ENCODE measurements around the gene SHF. TPM values are rescaled to one million over a fixed set of nuclear protein-coding genes. Genes with fewer than 3 reads are reported as not detected.

SHF gene
- total and polyA plus RNA-seq, 2 of the 4 experiments (the other 2 are of a cell fraction), result 1.8 to 3.5 TPM

DNA sequence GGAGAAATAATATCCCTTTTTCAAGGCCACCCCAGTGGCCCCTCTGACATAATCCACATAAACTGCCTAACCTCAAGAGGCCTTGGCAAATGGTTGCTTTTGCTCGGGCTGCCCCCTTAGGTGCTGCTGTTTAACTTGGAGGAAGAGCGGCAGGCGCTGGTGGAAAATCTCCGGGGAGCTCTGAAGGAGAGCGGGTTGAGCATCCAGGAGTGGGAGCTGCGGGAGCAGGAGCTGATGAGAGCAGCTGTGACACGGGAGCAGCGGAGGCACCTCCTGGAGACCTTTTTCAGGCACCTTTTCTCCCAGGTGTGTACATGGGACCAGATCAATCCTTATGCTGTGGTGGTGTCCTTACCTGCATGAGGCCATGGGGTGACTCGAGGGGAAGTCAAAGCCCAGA lies 43.0 kb downstream of the SHF start:
- no peak overlapping the region for H3K9ac ChIP-seq (ENCODE audit: low read depth, low read length)

More for the DNA sequence above, 43.0 kb downstream of the SHF start:
- ATAC-seq (ENCODE audit: low read depth), result no peak
- H2BK20ac ChIP-seq (ENCODE audit: low read depth, low read length), result no peak overlapping the region
- H3K14ac ChIP-seq (replicated peaks; ENCODE audit: low read depth, low read length), result no peak overlapping the region
- H4K5ac ChIP-seq (ENCODE audit: low read depth, low read length), result no peak overlapping the region
- dilution Hi-C loops (cut with HindIII; ENCODE audit: low sequenced_read_pairs, unreplicated experiment) (no loop called here), in situ Hi-C loops (cut with MboI; ENCODE audit: low sequenced_read_pairs) (no loop called here), intact Hi-C loops (cut with micrococcal nuclease) (no loop called here)
- no peak overlapping the region for H2AFZ ChIP-seq (replicated peaks; ENCODE audit: low read length, poor library complexity)
- no peak overlapping the region for H3K56ac ChIP-seq (ENCODE audit: extremely low read depth, insufficient read depth, low read length)
- H4K91ac ChIP-seq (ENCODE audit: insufficient read depth, low read depth, low read length), result no peak overlapping the region
- ChIA-PET CTCF (no interaction called here), POLR2A (ENCODE audit: unreplicated experiment) (no interaction called here)
- no peaks in the 10 kb centered on the region for H3K9me3 ChIP-seq (ENCODE audit: control insufficient read depth, insufficient read depth, low read length)
- H3K9me1 ChIP-seq (ENCODE audit: insufficient read depth, low read length), result no peaks in the 10 kb centered on the region
- no peaks in the 10 kb centered on the region for H4K20me1 ChIP-seq (ENCODE audit: insufficient read depth, low read length)
- H3K4me2 ChIP-seq (ENCODE audit: low read depth, low read length), result no peak overlapping the region
- peaks cover 21% of the 10 kb centered on the region; the same call in 1 of the 2 replicates for H3K27me3 ChIP-seq (ENCODE audit: control insufficient read depth, insufficient read depth, low read length)
- no peak overlapping the region for H2BK15ac ChIP-seq (ENCODE audit: low read depth, low read length)
- H2AK5ac ChIP-seq (ENCODE audit: low read depth, low read length), result no peak overlapping the region
- no TSS peak for BruUV-seq (replicated peaks)
- H3K23ac ChIP-seq (ENCODE audit: low read depth, low read length), result no peak overlapping the region
- H3K4me3 ChIP-seq (ENCODE audit: insufficient read depth, low read depth, low read length), result no peak overlapping the region
- H4K8ac ChIP-seq (ENCODE audit: low read depth in 2 of 2, low read length in 2 of 2), result no peak overlapping the region
- no peaks in the 10 kb centered on the region for H3K79me1 ChIP-seq (ENCODE audit: low read depth in 1 of 2, low read length in 2 of 2)
- no peak overlapping the region for H2AK9ac ChIP-seq (replicated peaks; ENCODE audit: low read depth, low read length, poor library complexity)
- no peak overlapping the region for H2BK5ac ChIP-seq (ENCODE audit: low read depth, low read length, poor library complexity, severe bottlenecking)
- DNase-seq, result no peak
- H3K36me3 ChIP-seq (ENCODE audit: control insufficient read depth, insufficient read depth, low read length), result no peaks in the 10 kb centered on the region
- no peak overlapping the region for H3K27ac ChIP-seq (ENCODE audit: insufficient read depth, low read length)
- WGBS, 2 experiments (ENCODE audit: extremely low coverage in 2 of 2, insufficient read length in 1 of 2), result 69% methylated on average over 8 of the region's 9 CpGs; no CpG with 5 or more reads in 1 of the 2 experiments
- no peak overlapping the region for H3K4ac ChIP-seq (ENCODE audit: low read depth, low read length)
- H3K18ac ChIP-seq (ENCODE audit: low read depth, low read length), result no peak overlapping the region
- TF ChIP-seq CHD1 (IDR thresholded peaks at IDR 0.05; ENCODE audit: low read depth, low read length), result no peak
- no peak overlapping the region for H2BK120ac ChIP-seq (ENCODE audit: low read depth, low read length)
- H3K4me1 ChIP-seq (ENCODE audit: control insufficient read depth, insufficient read depth, low read length), result no peaks in the 10 kb centered on the region; the same call in 1 of the 2 replicates
